Sigmoid colon (tissue), 7 donors: ENCODE data around the gene CPXM2. TPM values are rescaled to one million over a fixed set of nuclear protein-coding genes. Genes with fewer than 3 reads are reported as not detected.

ENCODE experiments used
- DNase-seq: peaks from one replicate; pipeline ENCODE4 v3.0.0-alpha.2; 2019
- H3K27ac ChIP-seq, 4 donors: fragments of 200-600 bp; sonication (generic); one replicate each; pipeline ENCODE4 v1.5.1; 2016 to 2019; ENCODE audit warnings: mild to moderate bottlenecking in 1 of 4
- H3K27me3 ChIP-seq, 3 donors: fragments of 200-600 bp; sonication (generic); one replicate each; pipeline ENCODE4 v1.5.1; 2019; ENCODE audit warnings: mild to moderate bottlenecking in 1 of 3
- H3K36me3 ChIP-seq, 4 donors: fragments of 200-600 bp; sonication (generic); one replicate each; pipeline ENCODE4 v1.5.1; 2016 to 2019
- H3K4me1 ChIP-seq, 4 donors: fragments of 200-600 bp; sonication (generic); one replicate each; pipeline ENCODE4 v1.5.1; 2017 to 2019
- H3K4me3 ChIP-seq, 4 donors: fragments of 200-600 bp; sonication (generic); one replicate each; pipeline ENCODE4 v1.5.1; 2017 to 2019; ENCODE audit warnings: mild to moderate bottlenecking in 2 of 4, moderate library complexity in 1 of 4
- H3K9me3 ChIP-seq, 4 donors: fragments of 200-600 bp in 3 of 4; sonication (generic) in 3 of 4; one replicate each; pipeline versions ENCODE4 v1.5.1 to v1.6.1; 2013 to 2019
- CTCF ChIP-seq, 4 experiments: fragments of 450-650 bp in 3 of 4; fragments of 200-600 bp in 1 of 4; IDR thresholded peaks; one replicate each; pipeline ENCODE4 v1.5.1; 2016 to 2019; ENCODE audit warnings: antibody characterized with exemption in 4 of 4, mild to moderate bottlenecking in 3 of 4, moderate library complexity in 2 of 4
- EP300 ChIP-seq, 4 donors: sonication (generic); formaldehyde crosslinking; IDR thresholded peaks; one replicate each; pipeline ENCODE4 v1.6.1; 2017; ENCODE audit warnings: antibody characterized with exemption in 4 of 4
- POLR2A ChIP-seq, 2 donors: fragments of 450-650 bp; IDR thresholded peaks; one replicate each; pipeline ENCODE4 v1.6.1; 2016; ENCODE audit warnings: antibody characterized with exemption in 2 of 2, mild to moderate bottlenecking in 2 of 2, moderate library complexity in 2 of 2
- POLR2AphosphoS5 ChIP-seq, 4 donors: sonication (generic); formaldehyde crosslinking; IDR thresholded peaks; one replicate each; pipeline ENCODE4 v1.6.1; 2017; ENCODE audit warnings: antibody characterized with exemption in 4 of 4
- WGBS, 2 donors: extraction: QIAGEN DNeasy Blood & Tissue Kit; methylation state at CpG; one replicate each; pipeline ENCODE4 v1.1.7; 2013; 5-methylcytosine and 5-hydroxymethylcytosine counted together
- intact Hi-C: fragments of 100-400 bp; cut with DNase I; formaldehyde crosslinking; loops from one replicate; pipeline ENCODE4 v1.15.1; 2023
- polyA plus RNA-seq, 3 donors: library from polyadenylated mRNA; stranded (reverse); fragments of 200-250 nt; gene quantifications; one replicate each; pipeline ENCODE4 v1.2.3, GENCODE V29; 2013
- total RNA-seq, 4 donors: library from RNA; depleted of rRNA; stranded (reverse); fragments of >200 nt; gene quantifications; one replicate each; pipeline ENCODE4 v1.1.0, GENCODE V29; 2016
- donor health status: healthy with polysubstance abuse.
- donor health status: Bipolar disorder and iron deficiency.
- donor health status: healthy.

The CPXM2 gene
- total and polyA plus RNA-seq, 7 donors = 0.69 to 153 (median 48.5) TPM

DNA sequence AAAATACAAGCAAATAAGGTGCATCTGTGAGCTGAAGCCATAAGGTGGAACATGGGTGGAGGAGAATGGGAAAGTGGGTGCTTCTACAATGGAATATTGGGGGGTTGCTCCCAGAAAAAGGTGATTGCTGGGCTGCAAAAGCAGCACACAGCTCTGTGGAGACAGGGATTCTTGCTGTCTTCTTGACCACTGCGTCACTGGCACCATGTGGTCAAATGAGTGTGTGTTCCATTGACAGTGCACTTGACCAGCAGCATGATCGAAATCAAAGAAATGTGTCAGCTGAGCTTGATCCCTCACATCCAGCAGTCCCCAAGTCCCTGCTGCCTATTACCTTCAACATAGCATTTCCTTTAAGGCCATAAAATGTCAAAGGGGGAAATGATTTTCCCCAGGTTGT lies 169.3 kb downstream of the CPXM2 start:
- 92 to 94% methylated on average over 2 of the region's 2 CpGs for WGBS, 2 donors
- H3K9me3 ChIP-seq = no peaks in the 10 kb centered on the region
- no peak for DNase-seq
- no peaks in the 10 kb centered on the region for H3K4me1 ChIP-seq
- H3K36me3 ChIP-seq = peaks cover 0 to 15% (median 0%) of the 10 kb centered on the region in 4 donors
- no peak overlapping the region for H3K4me3 ChIP-seq
- intact Hi-C loops = no loop called here
- no peak overlapping the region for H3K27ac ChIP-seq
- H3K27me3 ChIP-seq = no peaks in the 10 kb centered on the region
- TF ChIP-seq POLR2AphosphoS5 (IDR thresholded peaks at IDR 0.05) (no peak), EP300 (IDR thresholded peaks at IDR 0.05) (no peak), CTCF (IDR thresholded peaks at IDR 0.05) (no peak), POLR2A (IDR thresholded peaks at IDR 0.05) (no peak)

- WGBS, 2 donors = 84 to 89% methylated on average over 9 of the region's 9 CpGs
- no peak for TF ChIP-seq CTCF (IDR thresholded peaks at IDR 0.05)
- no peak for TF ChIP-seq POLR2A (IDR thresholded peaks at IDR 0.05)
- TF ChIP-seq EP300 (IDR thresholded peaks at IDR 0.05) = no peak
- TF ChIP-seq POLR2AphosphoS5 (IDR thresholded peaks at IDR 0.05) = no peak
- intact Hi-C loops = no loop called here
Observed at GRCh38 chr10:123721441-123722049, 170.1 kb downstream of the CPXM2 start.

DNA sequence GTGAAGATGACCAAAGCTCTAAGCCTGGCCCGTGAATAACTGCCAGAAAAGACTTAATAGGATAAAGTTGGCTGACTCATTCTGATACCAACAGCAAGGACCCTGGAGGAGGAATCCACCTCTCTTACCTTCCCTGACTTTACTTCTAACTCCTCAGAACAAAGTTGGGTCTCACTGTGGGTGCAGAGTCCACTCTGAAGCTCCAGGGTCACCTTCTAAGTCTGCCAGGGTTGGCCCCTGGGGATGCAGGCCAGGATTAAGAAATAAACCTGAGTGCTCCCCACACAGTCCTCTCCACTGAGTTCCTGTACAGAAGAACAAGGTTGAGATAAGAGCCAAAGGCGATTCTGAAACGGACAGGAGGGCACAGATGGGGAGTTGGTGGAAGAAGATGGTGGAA lies 171.1 kb downstream of the CPXM2 start:
- H3K36me3 ChIP-seq = peaks cover 0 to 15% (median 0%) of the 10 kb centered on the region in 4 donors
- 73 to 83% methylated on average over 3 of the region's 3 CpGs for WGBS, 2 donors
- DNase-seq = no peak
- H3K27me3 ChIP-seq = no peaks in the 10 kb centered on the region
- no peak overlapping the region for H3K27ac ChIP-seq
- intact Hi-C loops = no loop called here
- TF ChIP-seq POLR2A (IDR thresholded peaks at IDR 0.05) = no peak
- TF ChIP-seq CTCF (IDR thresholded peaks at IDR 0.05) = no peak
- no peak for TF ChIP-seq POLR2AphosphoS5 (IDR thresholded peaks at IDR 0.05)
- no peak for TF ChIP-seq EP300 (IDR thresholded peaks at IDR 0.05)
- no peaks in the 10 kb centered on the region for H3K4me1 ChIP-seq
- H3K9me3 ChIP-seq = no peaks in the 10 kb centered on the region
- H3K4me3 ChIP-seq = no peak overlapping the region

More at GRCh38 chr10:123721441-123722049, 170.1 kb downstream of the CPXM2 start:
- H3K36me3 ChIP-seq = peaks cover 0 to 15% (median 0%) of the 10 kb centered on the region in 4 donors
- no peak overlapping the region for H3K27ac ChIP-seq
- DNase-seq = no peak
- no peaks in the 10 kb centered on the region for H3K4me1 ChIP-seq
- H3K27me3 ChIP-seq = no peaks in the 10 kb centered on the region
- H3K9me3 ChIP-seq = no peaks in the 10 kb centered on the region
- no peak overlapping the region for H3K4me3 ChIP-seq

DNA sequence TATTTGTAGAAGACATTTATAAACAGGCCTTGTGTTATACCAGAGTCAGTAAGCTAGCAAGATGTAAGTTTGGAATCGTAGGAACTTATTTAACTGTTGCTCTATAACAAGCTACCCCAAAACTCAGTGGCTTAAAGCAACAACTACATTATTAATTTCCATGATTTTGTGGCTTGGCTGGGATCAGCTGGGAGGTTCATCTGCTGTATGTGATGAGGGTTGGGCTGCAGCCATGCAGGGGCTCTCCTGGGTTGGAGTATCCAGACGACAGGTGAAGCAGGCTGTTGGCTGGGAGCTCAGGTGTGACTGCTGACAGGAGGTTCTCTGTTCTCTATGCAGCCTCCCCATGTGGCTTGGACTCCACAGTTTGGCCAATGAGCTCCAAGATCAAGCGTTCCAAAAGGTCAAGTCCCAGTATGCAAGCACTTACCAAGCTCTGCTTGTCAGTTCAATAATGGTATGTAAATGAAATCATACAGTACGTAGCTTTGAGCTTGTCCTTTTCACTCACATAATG lies 173.0 kb downstream of the CPXM2 start:
- Histone ChIP-seq H3K27ac (no peak overlapping the region), H3K9me3 (no peaks in the 10 kb centered on the region), H3K27me3 (no peaks in the 10 kb centered on the region), H3K4me3 (no peak overlapping the region), H3K36me3 (peaks cover 0 to 15% (median 0%) of the 10 kb centered on the region in 4 donors), H3K4me1 (no peaks in the 10 kb centered on the region)
- WGBS, 2 donors = 87 to 88% methylated on average over 4 of the region's 4 CpGs
- no peak for DNase-seq
- no peak for TF ChIP-seq CTCF (IDR thresholded peaks at IDR 0.05)
- no peak for TF ChIP-seq POLR2AphosphoS5 (IDR thresholded peaks at IDR 0.05)
- no peak for TF ChIP-seq EP300 (IDR thresholded peaks at IDR 0.05)
- no peak for TF ChIP-seq POLR2A (IDR thresholded peaks at IDR 0.05)
- intact Hi-C loops = no loop called here
